ENCODE data around the gene RUVBL1. TPM values are rescaled to one million over a fixed set of nuclear protein-coding genes. Genes with fewer than 3 reads are reported as not detected.

RUVBL1 gene
- total RNA-seq, 2 donors from 2014 or later = 81.2 to 91.1 TPM

GRCh38 chr3:128078875-128079274, 44.7 kb downstream of the RUVBL1 start:
- peaks cover 3% of the 10 kb centered on the region for H3K4me1 ChIP-seq (ENCODE audit: control insufficient read depth, insufficient read depth, low read length)
- Mint-ChIP-seq H3K4me1 (peaks cover 5% of the 10 kb centered on the region), H3K27me3 (ENCODE audit: insufficient read depth) (peaks cover 14% of the 10 kb centered on the region), H3K9me3 (no peaks in the 10 kb centered on the region), H3K4me3 (no peak overlapping the region), H3K27ac (no peak overlapping the region), H3K36me3 (ENCODE audit: low read depth) (peaks cover 44% of the 10 kb centered on the region)
- DNase-seq = peak; percentile 35
- no peaks in the 10 kb centered on the region for H3K9me3 ChIP-seq (ENCODE audit: control insufficient read depth, low read length)
- H3K36me3 ChIP-seq (ENCODE audit: control insufficient read depth, insufficient read depth, low read length) = peaks cover 29% of the 10 kb centered on the region
- H3K27me3 ChIP-seq (ENCODE audit: control insufficient read depth, insufficient read depth, low read length, poor library complexity, severe bottlenecking) = no peaks in the 10 kb centered on the region
- H3K9ac ChIP-seq (ENCODE audit: extremely low read depth, low read length, poor library complexity, severe bottlenecking) = no peak overlapping the region
- no peak overlapping the region for H3K27ac ChIP-seq (ENCODE audit: low read depth, low read length)
- WGBS, 2 experiments (ENCODE audit: insufficient coverage in 1 of 2, insufficient read length in 1 of 2) = 93% methylated on average over 8 of the region's 8 CpGs; no CpG with 5 or more reads in 1 of the 2 experiments
- H3K4me3 ChIP-seq (ENCODE audit: low read length) = no peak overlapping the region
- TF ChIP-seq CTCF (conservative IDR thresholded peaks at IDR 0.05) = no peak

- Mint-ChIP-seq H3K27me3 (ENCODE audit: insufficient read depth) (peaks cover 14% of the 10 kb centered on the region), H3K36me3 (ENCODE audit: low read depth) (peaks cover 44% of the 10 kb centered on the region), H3K9me3 (no peaks in the 10 kb centered on the region), H3K27ac (no peak overlapping the region), H3K4me3 (no peak overlapping the region), H3K4me1 (peaks cover 5% of the 10 kb centered on the region)
- H3K4me3 ChIP-seq (ENCODE audit: low read length) = no peak overlapping the region
- H3K4me1 ChIP-seq (ENCODE audit: control insufficient read depth, insufficient read depth, low read length) = peaks cover 3% of the 10 kb centered on the region
- DNase-seq = peak; percentile 35
- H3K9ac ChIP-seq (ENCODE audit: extremely low read depth, low read length, poor library complexity, severe bottlenecking) = no peak overlapping the region
- no peaks in the 10 kb centered on the region for H3K9me3 ChIP-seq (ENCODE audit: control insufficient read depth, low read length)
- H3K36me3 ChIP-seq (ENCODE audit: control insufficient read depth, insufficient read depth, low read length) = peaks cover 32% of the 10 kb centered on the region
- 91 to 100% methylated on average over 1 to 5 of the region's 5 CpGs for WGBS, 2 experiments (ENCODE audit: insufficient coverage in 1 of 2, insufficient read length in 1 of 2)
- no peak for TF ChIP-seq CTCF (conservative IDR thresholded peaks at IDR 0.05)
- H3K27ac ChIP-seq (ENCODE audit: low read depth, low read length) = no peak overlapping the region
- no peaks in the 10 kb centered on the region for H3K27me3 ChIP-seq (ENCODE audit: control insufficient read depth, insufficient read depth, low read length, poor library complexity, severe bottlenecking)
Observed at GRCh38 chr3:128078322-128078721, 45.3 kb downstream of the RUVBL1 start.

GRCh38 chr3:128077665-128078064, 45.9 kb downstream of the RUVBL1 start:
- Histone ChIP-seq H3K27ac (ENCODE audit: low read depth, low read length) (no peak overlapping the region), H3K27me3 (ENCODE audit: control insufficient read depth, insufficient read depth, low read length, poor library complexity, severe bottlenecking) (no peaks in the 10 kb centered on the region), H3K4me3 (ENCODE audit: low read length) (no peak overlapping the region), H3K4me1 (ENCODE audit: control insufficient read depth, insufficient read depth, low read length) (peaks cover 3% of the 10 kb centered on the region), H3K9ac (ENCODE audit: extremely low read depth, low read length, poor library complexity, severe bottlenecking) (no peak overlapping the region), H3K9me3 (ENCODE audit: control insufficient read depth, low read length) (no peaks in the 10 kb centered on the region), H3K36me3 (ENCODE audit: control insufficient read depth, insufficient read depth, low read length) (peaks cover 31% of the 10 kb centered on the region)
- H3K4me1 Mint-ChIP-seq = peaks cover 5% of the 10 kb centered on the region
- no peak for TF ChIP-seq CTCF (conservative IDR thresholded peaks at IDR 0.05)
- H3K36me3 Mint-ChIP-seq (ENCODE audit: low read depth) = peaks cover 42% of the 10 kb centered on the region
- peak; percentile 59 for DNase-seq
- H3K9me3 Mint-ChIP-seq = no peaks in the 10 kb centered on the region
- H3K27ac Mint-ChIP-seq = no peak overlapping the region
- peaks cover 14% of the 10 kb centered on the region for H3K27me3 Mint-ChIP-seq (ENCODE audit: insufficient read depth)
- no peak overlapping the region for H3K4me3 Mint-ChIP-seq
- WGBS, 2 experiments (ENCODE audit: insufficient coverage in 1 of 2, insufficient read length in 1 of 2) = 90 to 100% methylated on average over 1 of the region's 1 CpG

Measured in endodermal cell (in vitro differentiated cells).